NCI-H748 (cell line): ENCODE data around the gene TXNDC5.

Source experiments
- DNase-seq: peaks from one replicate; lab custom pipeline; 2025; ENCODE audit not compliant: unreplicated experiment; lab: John Stamatoyannopoulos, UW

TXNDC5 gene

DNA sequence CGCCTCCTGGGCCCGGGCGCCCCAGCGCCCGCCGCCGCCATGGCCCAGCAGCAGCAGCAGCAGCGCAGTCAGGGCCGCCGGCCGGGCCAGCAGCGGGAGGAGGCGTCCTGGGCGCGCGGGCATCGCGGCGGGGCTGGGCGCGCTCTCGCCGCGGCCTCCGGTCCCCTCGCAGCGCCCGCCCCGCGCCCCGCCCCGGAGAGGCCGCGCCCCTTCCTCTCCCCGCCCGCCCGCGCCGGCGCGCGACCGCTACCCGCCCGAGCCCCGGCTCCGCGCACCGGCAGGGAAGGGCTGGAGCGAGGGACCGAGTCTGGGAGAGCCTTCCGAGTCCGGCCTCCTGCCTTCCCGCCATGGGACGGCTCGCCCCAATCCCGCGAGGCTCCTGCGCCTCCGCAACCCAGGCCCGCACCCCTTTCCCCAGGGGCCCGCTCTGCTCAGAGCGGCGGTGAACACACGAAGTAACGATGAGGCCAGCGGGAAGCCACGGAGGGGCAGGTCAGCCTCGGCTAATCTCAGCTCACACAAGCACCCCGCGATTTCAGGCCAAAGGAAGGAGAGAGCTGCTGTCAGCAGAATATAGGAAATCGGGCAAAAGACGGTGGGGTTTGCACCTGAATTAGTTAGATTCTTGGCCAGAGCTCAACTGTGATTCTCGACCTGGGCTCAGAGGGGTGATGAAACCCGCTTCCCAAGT is at the start of gene TXNDC5:
TXNDC5 (minus strand) TSS at position 135 of the 691 bp plus-strand sequence; CDS start at position 123, 12 bp downstream.
- peak; percentile 84 for DNase-seq

DNA sequence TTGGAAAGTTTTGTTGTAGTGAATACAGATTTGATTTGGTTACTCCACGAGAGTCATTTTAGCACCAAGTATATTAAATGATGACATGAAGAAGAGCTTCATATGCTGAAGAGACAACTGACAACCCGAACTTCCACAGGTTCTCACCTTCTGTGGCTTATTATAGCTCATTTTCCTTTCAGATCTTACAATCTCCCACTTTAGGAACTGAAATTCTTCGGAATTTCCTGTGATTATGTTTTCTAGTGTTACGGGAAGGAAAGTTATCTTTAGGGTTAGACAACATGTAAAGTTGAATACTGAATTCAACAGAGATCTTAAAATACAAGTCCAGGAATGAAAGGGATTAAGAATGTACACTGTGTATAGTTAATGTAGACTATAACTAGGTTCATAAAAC is 49.6 kb upstream of the TXNDC5 start:
- no peak for DNase-seq

DNA sequence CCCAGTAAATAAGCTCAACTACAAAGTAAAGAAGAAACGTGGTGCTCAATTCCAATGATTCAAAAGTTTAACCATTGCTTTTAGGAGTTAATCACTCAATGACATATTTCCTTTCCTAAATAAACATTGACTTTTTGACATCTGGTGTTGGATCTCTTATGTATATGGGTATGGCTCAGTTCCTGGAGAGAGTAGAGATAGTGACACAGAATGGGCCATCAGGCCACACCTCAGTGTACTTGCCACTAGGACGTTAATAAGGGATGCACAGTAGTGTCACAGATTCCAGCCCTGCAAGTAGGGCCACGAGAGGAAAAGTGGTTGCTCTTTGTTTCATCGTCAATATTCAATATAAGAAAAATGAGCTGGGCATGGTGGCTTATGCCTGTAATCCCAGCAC is 48.9 kb upstream of the TXNDC5 start:
- peak; percentile 19 for DNase-seq

DNA sequence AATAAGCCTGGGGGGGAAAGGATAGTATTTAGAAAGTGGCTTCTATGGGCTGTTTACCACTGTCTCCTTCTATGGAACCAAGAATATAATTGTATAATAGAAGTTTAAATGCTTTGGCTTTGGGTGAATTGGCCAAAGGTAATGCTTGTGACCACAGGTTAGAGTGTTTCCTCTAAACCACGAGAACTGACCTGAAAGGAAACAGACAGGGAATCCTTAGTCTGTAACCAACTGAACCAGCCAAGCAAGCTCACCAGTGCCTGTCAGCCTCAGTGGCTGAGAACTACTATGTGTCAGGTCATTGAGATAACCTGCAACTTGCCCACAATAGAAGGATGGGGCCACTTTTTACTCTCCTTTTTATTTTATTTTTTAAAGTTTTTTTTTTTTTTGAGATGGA is 47.9 kb upstream of the TXNDC5 start:
- no peak for DNase-seq

DNA sequence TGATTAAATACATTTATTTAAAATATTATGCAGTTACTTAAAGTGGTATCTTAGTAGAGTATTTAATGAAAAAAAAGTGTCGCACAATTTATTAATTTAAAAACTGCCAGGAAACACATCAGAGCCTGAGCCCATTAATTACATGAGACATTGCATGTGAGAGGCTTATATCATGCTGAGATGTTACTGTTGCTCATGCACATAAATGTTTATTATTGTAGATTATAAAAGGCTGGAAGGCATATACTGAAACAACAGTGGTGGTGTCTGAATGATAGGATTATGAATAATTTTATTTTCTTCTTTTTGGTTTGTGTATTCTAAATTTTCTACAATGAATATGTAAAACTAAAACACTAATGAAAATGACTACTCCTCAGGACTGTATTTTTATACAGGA is 45.7 kb upstream of the TXNDC5 start:
- DNase-seq: no peak

DNA sequence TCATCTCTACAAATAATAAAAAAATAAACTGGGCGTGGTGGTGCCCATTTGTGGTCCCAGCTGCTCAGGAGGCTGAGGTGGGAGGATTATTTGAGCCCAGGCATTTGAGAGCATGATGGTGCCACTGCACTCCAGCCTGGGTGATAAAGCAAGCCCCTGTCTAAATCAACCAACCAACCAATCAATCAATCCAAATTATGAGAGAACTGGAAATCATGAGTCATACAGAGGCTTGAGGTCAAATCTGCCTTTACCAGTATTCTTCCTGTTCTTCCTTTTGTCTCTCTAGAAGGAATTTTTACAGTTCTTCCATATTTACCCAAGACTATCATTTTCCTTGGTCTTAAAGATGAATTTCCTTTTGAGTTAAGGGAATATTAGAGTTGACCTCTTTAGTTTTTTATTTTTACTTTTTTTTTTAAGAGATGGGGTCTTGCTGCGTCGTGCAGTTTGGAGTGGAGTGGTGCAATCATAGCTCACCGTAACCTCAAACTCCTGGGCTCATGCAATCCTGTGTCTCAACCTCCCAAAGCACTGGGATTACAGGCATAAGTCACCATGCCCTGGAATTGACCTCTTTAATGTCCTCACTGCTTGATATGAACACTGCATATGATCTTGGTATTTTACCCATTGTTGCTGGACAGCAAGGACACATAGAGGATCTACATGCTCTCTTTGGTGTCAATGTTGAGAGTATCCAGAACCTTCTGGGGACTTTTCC is 44.1 kb upstream of the TXNDC5 start:
- DNase-seq: no peak

DNA sequence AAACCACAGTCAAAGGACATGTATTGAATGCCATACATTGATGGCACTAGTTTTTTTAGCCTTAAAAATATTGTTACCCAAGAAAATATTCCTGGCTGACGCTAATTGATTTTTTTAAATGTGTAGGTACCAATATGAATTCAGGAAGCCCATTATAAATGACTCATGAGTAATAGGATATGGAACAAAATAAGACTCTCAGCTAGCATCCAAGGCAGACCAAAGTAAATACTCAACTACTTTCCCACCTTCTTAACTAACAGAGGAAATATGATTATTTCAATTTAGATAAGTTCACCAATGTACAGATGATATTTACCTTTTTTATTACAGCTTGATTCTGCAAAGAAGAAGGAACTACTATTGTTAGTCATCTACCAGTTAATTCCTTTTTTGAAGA is 43.2 kb upstream of the TXNDC5 start:
- no peak for DNase-seq

DNA sequence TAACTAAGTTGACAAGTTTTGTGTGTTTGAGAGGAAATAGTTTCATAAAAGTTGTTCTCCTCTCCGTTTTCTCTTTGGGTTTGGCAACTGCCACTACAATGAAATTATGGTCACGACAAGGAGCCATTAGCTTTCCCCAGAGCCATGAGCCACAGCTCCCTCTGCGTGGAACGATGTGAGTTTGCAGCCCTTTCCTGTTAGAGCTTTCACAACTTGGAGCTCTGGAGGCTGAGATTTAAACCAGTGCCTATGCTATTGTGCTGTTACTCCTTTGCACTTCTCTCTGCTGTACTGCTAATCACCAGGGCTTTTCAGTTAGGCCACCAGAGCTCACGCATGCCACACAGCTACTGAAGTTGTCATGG is 29.3 kb upstream of the TXNDC5 start:
- DNase-seq: peak; percentile 22

DNA sequence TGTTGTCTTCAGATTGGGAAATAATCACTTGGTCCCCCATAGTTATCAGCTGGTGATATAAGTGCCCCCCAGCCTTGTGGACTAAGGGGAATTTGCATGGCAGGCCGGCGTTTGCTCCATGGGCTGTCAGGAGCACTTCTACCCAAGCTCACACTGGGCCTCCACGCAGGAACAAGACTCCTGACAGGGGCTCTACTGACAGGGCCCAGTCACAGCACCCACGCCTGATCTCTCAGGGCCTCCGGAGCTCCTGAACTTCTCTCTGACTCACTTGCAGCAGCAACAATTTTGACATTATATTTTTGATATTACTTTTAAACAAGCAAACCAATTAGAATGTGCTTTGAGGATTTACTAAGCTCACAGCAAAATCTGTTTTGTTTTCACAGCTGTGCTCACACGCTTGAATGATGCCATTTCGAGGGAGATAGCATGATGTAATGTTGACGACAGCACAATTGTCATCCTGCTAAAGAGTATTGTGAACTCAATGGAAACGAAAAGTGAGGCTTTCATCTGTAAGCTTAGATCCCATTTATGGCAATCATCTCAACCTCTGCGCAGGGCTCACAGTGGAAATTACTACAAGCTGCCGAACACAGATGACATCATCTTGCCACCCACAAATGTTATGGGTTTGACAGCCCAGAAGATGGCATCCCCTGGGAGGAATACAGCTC is 28.7 kb upstream of the TXNDC5 start:
- peak; percentile 37 for DNase-seq

DNA sequence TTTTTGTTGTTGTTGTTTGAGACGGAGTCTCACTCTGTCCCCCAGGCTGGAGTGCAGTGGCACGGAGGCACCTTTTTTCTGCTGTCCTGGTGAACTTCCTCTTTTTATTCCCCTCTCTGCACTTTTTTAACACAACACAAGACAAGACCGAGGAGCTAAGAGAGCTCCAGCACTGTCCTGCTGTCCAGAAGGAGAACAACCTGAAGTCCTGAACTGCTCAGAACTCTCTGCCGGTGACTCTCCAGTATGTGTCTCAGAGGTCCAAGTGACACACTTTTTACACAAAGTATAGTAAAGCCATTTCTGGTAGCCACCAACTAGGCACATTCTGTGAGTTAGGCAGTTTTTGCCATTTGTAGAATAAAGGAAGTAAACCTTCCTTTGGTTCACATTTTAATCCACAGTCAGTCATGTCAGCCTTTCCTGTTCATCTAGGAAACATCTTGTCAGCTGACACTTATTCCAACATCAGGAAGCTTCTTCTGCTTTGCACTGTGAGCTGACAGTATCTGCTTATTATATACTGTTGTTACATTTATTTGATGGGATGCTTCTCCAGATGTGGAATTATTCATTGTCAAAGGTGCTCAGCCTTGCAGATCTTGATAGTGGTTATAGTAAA is 28.1 kb upstream of the TXNDC5 start:
- no peak for DNase-seq

DNA sequence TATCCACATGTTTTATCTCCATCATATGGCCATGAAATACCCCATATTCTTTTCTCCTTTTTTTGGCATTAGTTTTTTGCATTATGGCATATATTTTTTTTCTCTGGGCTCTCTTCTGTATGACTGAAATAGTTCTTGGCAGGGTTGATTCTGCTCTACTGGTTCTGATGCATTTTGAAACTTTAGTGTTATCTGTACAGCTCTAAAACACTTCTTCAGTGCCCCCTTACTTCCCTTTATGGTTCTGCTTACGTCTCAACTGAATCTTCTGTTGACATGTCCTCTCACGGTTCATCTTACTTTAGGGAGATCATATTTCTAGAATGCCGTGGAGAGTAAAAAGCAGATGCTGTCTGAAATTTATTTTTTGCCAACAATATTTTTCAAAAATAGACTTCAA is 23.2 kb upstream of the TXNDC5 start:
- DNase-seq: no peak

DNA sequence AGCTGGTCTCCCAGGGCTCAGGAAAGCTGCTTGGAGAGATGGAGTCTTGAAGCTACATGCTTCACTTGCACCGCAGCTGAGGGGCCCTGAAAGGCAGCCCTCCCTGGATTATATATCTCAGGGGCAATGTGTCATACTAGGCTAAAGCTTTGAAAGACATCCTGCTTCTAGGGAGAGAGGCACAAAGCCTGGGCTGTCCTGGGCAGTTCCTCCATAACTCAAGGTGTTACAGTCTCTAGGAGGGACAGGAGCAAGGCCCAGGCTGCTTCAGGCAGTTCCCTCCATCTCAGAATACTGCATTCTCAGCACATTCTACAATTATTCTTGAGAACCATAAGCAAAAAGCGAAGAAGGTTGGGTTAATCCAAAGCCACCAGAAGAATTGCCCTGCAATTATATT is 22.0 kb upstream of the TXNDC5 start:
- DNase-seq: no peak

DNA sequence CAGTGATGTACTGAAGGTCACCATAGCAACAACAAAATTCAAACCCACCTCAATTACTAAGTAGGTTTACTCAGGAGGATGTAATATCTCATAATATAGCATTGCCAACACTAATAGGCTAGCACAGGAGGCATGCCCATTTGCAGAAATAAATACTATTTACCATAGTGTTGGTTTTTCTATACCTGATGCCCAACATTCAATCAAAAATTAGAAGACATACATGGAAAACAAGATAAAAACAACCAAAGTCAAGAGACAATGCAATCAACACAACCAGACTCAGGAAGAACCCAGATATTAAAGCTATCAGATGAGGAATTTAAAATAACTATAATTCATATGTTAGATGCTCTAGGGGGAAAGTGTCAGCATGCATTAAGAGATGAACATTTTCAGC is 14.3 kb upstream of the TXNDC5 start:
- no peak for DNase-seq

DNA sequence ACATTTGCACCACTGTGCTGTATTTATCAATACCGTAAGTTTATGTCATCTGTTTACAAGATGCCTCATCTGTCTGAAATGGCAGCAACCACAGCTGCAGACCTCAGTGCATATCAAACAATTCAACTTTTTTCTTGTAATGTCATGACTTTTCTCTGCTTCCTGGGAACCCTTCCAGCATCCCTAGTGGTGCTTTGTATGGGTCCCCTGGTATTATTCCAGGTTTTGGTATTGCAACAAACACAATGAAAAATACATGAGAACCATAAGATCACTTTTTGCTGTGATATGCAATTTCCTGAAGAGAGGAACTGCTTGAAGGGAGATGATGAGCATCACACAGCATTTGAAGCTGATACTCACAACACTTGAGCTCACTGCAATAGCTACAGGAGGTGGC is 12.0 kb upstream of the TXNDC5 start:
- no peak for DNase-seq

DNA sequence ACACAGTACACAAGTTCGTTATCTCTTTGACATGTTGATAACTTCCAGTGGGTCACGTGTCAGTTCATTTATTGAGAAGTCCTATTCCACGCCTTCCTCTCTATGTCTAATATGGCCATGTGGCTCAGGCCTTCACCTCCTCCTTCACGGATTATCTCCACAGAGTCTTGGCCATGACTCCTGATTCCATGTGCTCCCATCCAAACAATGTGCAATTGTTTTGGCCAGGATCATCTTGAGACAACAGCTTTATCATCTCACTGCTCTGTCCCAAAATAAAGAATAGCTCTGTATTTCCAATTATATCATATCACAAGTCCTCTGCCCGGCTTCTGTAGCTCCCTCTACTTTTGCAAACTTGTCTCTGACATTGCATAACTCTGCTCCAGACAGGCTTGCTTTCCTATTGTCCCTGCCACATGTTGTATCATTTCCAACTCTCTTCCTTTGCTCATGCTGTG is 11.1 kb upstream of the TXNDC5 start:
- no peak for DNase-seq

DNA sequence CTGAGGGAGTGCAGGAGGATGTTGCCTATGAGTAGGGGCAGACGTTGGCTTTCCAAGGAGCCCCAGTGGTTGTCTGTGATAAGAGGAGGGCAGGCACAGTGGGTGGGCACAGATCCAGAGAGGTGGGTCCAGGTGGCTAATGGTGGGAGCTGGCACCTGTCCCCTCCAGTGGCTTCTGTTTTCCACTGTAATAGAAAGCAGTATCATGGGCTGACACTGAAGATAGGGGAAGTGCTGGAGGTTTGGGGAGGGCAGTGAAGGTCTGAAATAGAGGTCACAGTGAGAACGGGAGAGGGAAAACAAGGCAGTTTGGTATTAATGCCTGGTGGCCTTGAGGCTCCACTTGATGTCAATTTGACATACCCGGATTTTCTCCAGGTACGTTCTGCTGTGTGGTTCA is 10.5 kb upstream of the TXNDC5 start:
- DNase-seq: no peak

DNA sequence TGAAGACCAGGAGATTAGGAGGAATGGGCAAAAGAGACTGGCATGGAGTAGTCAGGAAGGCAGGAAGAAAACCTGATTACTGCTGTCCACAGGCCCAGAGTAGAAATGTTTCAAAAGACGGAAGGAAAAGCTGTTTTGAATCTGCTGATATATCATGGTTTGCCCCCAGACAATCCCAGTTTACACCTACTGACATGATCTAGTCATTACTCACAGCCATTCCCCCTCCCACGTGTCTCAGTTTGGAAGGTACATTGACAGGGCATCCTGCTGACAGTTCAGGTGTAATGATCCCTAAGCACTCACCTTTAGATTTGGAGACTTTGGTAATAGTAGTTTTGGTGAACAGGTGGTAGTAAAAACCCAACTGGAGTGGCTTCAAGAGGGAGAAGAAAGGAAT is 9.8 kb upstream of the TXNDC5 start:
- no peak for DNase-seq

DNA sequence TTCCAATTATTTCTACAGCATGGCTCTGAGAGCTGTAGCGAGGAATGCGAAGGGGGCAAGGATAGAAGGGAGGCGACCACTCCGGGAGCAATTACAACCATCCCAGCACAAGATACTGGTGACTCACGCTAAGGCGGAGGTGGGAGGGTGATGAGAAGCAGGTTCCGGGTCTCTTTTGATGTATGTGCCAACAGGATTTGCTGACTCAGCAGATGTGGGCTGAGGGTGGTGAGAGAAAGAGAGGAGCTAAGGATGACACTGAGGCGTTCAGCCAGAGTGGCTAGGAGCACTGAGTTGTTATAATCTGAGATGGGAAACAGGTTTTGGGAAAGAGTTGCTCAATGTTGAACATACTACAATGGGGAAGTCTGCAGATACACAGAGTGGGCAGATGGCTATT is 9.3 kb upstream of the TXNDC5 start:
- no peak for DNase-seq

DNA sequence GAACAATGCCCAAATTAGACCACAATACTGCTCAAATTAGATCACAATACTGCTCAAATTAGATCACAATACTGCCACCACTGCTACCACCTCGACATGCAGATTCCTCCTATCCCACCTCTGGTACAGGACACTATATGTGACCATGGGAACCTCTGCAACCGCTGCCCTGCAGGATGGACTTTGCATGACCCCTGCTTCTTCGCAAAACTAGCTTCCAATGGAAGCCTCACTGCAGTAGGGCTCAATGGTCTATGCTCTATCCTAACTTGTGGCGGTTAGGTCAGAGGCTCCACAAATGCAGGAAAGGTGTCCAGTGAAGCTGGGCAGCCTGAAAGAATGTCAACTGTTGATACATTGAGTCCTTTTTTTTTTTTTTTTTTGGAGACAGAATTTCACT is 7.8 kb upstream of the TXNDC5 start:
- no peak for DNase-seq

DNA sequence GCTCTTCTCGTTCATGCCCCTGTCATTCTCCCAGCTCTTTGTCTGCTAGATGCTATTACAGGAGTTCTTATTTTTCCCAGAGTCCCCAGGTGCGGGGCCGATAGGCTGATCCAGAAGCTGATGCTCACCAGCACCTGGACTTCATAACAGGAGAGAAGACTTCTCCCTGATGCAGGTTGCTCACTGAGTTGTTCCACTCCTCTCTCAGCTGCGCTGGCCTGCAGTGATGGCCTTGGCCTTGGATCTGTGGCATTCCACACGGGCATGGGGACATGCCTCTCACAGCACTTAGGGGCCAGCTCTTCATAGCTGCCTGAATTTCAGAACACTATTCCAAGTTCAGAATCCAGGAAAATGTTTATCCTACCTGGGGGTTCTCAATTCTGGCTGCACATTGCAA is 7.1 kb upstream of the TXNDC5 start:
- DNase-seq: no peak

DNA sequence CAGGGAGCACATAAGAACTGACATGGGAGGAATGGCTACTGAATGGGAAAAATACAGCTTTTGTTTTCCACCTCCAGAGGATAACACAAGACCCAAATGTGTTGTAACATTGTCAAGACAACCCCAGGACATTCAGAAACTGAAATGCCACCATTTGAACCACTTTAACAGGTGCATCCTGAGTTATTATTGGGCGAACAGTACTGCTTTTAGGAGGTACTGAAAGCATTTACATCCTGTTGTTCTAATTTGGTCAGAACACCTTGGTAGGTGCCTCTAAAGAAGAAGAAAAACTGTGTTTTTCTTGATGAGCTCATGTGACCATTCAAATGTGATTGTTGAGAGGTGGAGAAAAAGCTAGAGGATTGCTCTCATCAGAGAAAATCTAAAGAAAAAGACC is 6.4 kb upstream of the TXNDC5 start:
- DNase-seq: no peak
